Activated T-helper 17 cell treated with anti-CD3 and anti-CD28 coated beads, Interleukin-2, amount 50 U/mL, for 72 hours (primary cell): Measurements from ENCODE around the gene SPECC1L. TPM values are rescaled to one million over a fixed set of nuclear protein-coding genes. Genes with fewer than 3 reads are reported as not detected.
"Not testable (repeated sequence)": the region's sequence is repeated elsewhere in the genome, so short reads cannot be mapped to it uniquely, and the experiment has no call there.

Experiments
- ATAC-seq: fragments of 150-1000 bp; cut with Tn5 transposase; replicated peaks from 2 replicates; pipeline ENCODE4 v1.10.0; 2021; ENCODE audit warnings: mild to moderate bottlenecking, moderate library complexity
- H3K27ac Mint-ChIP-seq: one replicate; pipeline ENCODE4 v1.8.0; 2022; ENCODE audit warnings: mixed read lengths
- H3K27me3 Mint-ChIP-seq: one replicate; pipeline ENCODE4 v1.8.0; 2022; ENCODE audit warnings: mixed read lengths
- H3K36me3 Mint-ChIP-seq: one replicate; pipeline ENCODE4 v1.8.0; 2022; ENCODE audit warnings: low read depth, mild to moderate bottlenecking, mixed read lengths
- H3K4me1 Mint-ChIP-seq: one replicate; pipeline ENCODE4 v1.8.0; 2022; ENCODE audit warnings: mixed read lengths
- H3K4me3 Mint-ChIP-seq: one replicate; pipeline ENCODE4 v1.8.0; 2022; ENCODE audit warnings: mild to moderate bottlenecking, mixed read lengths
- H3K9me3 Mint-ChIP-seq: one replicate; pipeline ENCODE4 v1.8.0; 2022; ENCODE audit warnings: mixed read lengths
- total RNA-seq, 2 donors: library from RNA; stranded (reverse); gene quantifications; one replicate each; pipeline ENCODE4 v1.2.3, GENCODE V29; 2022

Gene SPECC1L
- total RNA-seq, 2 donors from 2014 or later, result 25.7 to 42.2 TPM

- no peaks in the 10 kb centered on the region for H3K27me3 Mint-ChIP-seq
- peaks cover 61% of the 10 kb centered on the region for H3K36me3 Mint-ChIP-seq
- peak overlapping the region; percentile 62 for H3K27ac Mint-ChIP-seq
- H3K4me3 Mint-ChIP-seq, result no peak overlapping the region
- ATAC-seq, result no peak
- no peaks in the 10 kb centered on the region for H3K9me3 Mint-ChIP-seq
- H3K4me1 Mint-ChIP-seq, result peaks cover 4% of the 10 kb centered on the region
Measured at GRCh38 chr22:24315367-24315966, 44.8 kb downstream of the SPECC1L start.

DNA sequence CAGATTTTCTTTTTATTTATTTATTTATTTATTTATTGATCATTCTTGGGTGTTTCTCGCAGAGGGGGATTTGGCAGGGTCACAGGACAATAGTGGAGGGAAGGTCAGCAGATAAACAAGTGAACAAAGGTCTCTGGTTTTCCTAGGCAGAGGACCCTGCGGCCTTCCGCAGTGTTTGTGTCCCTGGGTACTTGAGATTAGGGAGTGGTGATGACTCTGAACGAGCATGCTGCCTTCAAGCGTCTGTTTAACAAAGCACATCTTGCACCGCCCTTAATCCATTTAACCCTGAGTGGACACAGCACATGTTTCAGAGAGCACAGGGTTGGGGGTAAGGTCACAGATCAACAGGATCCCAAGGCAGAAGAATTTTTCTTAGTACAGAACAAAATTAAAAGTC lies 45.6 kb downstream of the SPECC1L start:
- ATAC-seq, H3K27ac Mint-ChIP-seq, H3K9me3 Mint-ChIP-seq, H3K27me3 Mint-ChIP-seq, H3K4me3 Mint-ChIP-seq, H3K4me1 Mint-ChIP-seq: not testable (repeated sequence)
- H3K36me3 Mint-ChIP-seq, result peaks cover 61% of the 10 kb centered on the region

- peaks cover 67% of the 10 kb centered on the region for H3K36me3 Mint-ChIP-seq
- ATAC-seq, result not testable (repeated sequence)
Measured at GRCh38 chr22:24317511-24317910, 46.9 kb downstream of the SPECC1L start.

GRCh38 chr22:24319451-24319850 lies 48.8 kb downstream of the SPECC1L start:
- H3K36me3 Mint-ChIP-seq, result peaks cover 59% of the 10 kb centered on the region
- ATAC-seq, result no peak
- no peaks in the 10 kb centered on the region for H3K27me3 Mint-ChIP-seq
- H3K9me3 Mint-ChIP-seq, result no peaks in the 10 kb centered on the region
- peak overlapping the region; percentile 16 for H3K27ac Mint-ChIP-seq
- no peaks in the 10 kb centered on the region for H3K4me1 Mint-ChIP-seq
- H3K4me3 Mint-ChIP-seq, result no peak overlapping the region

More at GRCh38 chr22:24317511-24317910, 46.9 kb downstream of the SPECC1L start:
- H3K27ac Mint-ChIP-seq, H3K4me3 Mint-ChIP-seq, H3K27me3 Mint-ChIP-seq, H3K4me1 Mint-ChIP-seq, H3K9me3 Mint-ChIP-seq: not testable (repeated sequence)

- H3K4me3 Mint-ChIP-seq, result no peak overlapping the region
- H3K27me3 Mint-ChIP-seq, result no peaks in the 10 kb centered on the region
- H3K27ac Mint-ChIP-seq, result peak overlapping the region; percentile 72
- H3K36me3 Mint-ChIP-seq, result peaks cover 67% of the 10 kb centered on the region
- no peaks in the 10 kb centered on the region for H3K9me3 Mint-ChIP-seq
- no peak for ATAC-seq
- H3K4me1 Mint-ChIP-seq, result no peaks in the 10 kb centered on the region
Measured at GRCh38 chr22:24321999-24322398, 51.4 kb downstream of the SPECC1L start.

DNA sequence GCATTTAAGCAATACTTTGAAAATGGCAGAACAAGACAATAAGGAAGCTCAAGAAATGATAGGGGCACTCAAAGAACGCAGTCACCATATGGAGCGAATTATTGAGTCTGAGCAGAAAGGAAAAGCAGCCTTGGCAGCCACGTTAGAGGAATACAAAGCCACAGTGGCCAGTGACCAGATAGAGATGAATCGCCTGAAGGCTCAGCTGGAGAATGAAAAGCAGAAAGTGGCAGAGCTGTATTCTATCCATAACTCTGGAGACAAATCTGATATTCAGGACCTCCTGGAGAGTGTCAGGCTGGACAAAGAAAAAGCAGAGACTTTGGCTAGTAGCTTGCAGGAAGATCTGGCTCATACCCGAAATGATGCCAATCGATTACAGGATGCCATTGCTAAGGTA lies 51.9 kb downstream of the SPECC1L start:
- Mint-ChIP-seq H3K4me3 (no peak overlapping the region), H3K27ac (peak overlapping the region; percentile 72), H3K36me3 (peaks cover 72% of the 10 kb centered on the region), H3K27me3 (no peaks in the 10 kb centered on the region), H3K4me1 (no peaks in the 10 kb centered on the region), H3K9me3 (no peaks in the 10 kb centered on the region)
- ATAC-seq, result no peak

DNA sequence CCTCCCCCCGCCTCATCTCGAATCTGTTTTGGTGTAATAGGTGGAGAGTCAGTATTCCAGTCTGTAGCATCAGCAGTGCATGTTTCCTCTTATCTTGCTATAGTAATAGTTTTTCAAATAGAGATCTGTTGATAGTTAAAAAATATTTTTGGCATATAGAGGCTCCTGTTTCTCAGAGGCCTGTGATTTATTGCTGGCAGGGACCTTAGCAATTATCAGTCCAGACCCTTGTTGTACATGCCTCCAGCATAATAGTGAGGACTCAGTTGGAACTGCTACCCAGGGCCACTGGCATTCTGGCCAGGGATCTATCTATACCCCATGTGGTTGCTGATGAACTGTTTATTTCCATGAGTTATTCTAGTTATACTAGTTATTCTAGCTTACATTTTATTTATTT lies 52.6 kb downstream of the SPECC1L start:
- no peak for ATAC-seq
- Mint-ChIP-seq H3K27me3 (no peaks in the 10 kb centered on the region), H3K27ac (no peak overlapping the region), H3K4me3 (no peak overlapping the region), H3K36me3 (peaks cover 78% of the 10 kb centered on the region), H3K9me3 (no peaks in the 10 kb centered on the region), H3K4me1 (no peaks in the 10 kb centered on the region)

GRCh38 chr22:24323695-24324094 lies 53.1 kb downstream of the SPECC1L start:
- peak overlapping the region; percentile 62 for H3K4me3 Mint-ChIP-seq

GRCh38 chr22:24324137-24324536 lies 53.5 kb downstream of the SPECC1L start:
- no peaks in the 10 kb centered on the region for H3K9me3 Mint-ChIP-seq
- peak; percentile 39 for ATAC-seq
- H3K27ac Mint-ChIP-seq, result peak overlapping the region; percentile 89
- peaks cover 80% of the 10 kb centered on the region for H3K36me3 Mint-ChIP-seq
- no peaks in the 10 kb centered on the region for H3K4me1 Mint-ChIP-seq
- H3K4me3 Mint-ChIP-seq, result peak overlapping the region; percentile 62
- no peaks in the 10 kb centered on the region for H3K27me3 Mint-ChIP-seq

More at GRCh38 chr22:24323695-24324094, 53.1 kb downstream of the SPECC1L start:
- no peak for ATAC-seq
- Mint-ChIP-seq H3K27me3 (no peaks in the 10 kb centered on the region), H3K27ac (peak overlapping the region; percentile 89), H3K36me3 (peaks cover 80% of the 10 kb centered on the region), H3K4me1 (no peaks in the 10 kb centered on the region), H3K9me3 (no peaks in the 10 kb centered on the region)

- H3K36me3 Mint-ChIP-seq, result peaks cover 84% of the 10 kb centered on the region
- H3K4me1 Mint-ChIP-seq, result peaks cover 3% of the 10 kb centered on the region
- peak; percentile 90 for ATAC-seq
- H3K9me3 Mint-ChIP-seq, result no peaks in the 10 kb centered on the region
- H3K27ac Mint-ChIP-seq, result peak overlapping the region; percentile 67
- peak overlapping the region; percentile 62 for H3K4me3 Mint-ChIP-seq
- no peaks in the 10 kb centered on the region for H3K27me3 Mint-ChIP-seq
Measured at GRCh38 chr22:24325105-24325757, 54.6 kb downstream of the SPECC1L start.

DNA sequence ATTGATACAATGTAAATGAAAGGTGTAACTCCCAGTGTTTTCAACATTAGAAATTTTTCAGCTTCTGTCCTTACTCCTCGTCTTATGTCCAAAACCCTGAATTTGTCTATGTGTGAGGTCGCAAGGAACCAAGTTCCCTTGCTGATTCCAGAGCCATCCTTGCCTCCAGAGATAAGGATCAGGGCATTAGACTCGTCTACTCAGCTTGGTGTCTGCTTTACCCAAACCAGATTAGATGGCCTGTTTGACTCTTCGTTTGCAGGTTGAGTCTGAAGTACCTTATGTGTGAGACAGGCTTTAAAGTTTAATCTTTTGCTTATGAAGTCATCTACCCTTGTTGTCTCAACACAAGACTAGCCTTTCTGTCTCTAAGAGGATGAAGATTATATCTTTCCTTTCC lies 55.6 kb downstream of the SPECC1L start:
- peaks cover 86% of the 10 kb centered on the region for H3K36me3 Mint-ChIP-seq
- no peaks in the 10 kb centered on the region for H3K9me3 Mint-ChIP-seq
- peaks cover 3% of the 10 kb centered on the region for H3K4me1 Mint-ChIP-seq
- ATAC-seq, result no peak
- H3K27ac Mint-ChIP-seq, result peak overlapping the region; percentile 67
- H3K4me3 Mint-ChIP-seq, result no peak overlapping the region
- no peaks in the 10 kb centered on the region for H3K27me3 Mint-ChIP-seq

- Mint-ChIP-seq H3K27me3 (no peaks in the 10 kb centered on the region), H3K4me3 (no peak overlapping the region), H3K4me1 (peaks cover 3% of the 10 kb centered on the region), H3K9me3 (no peaks in the 10 kb centered on the region), H3K27ac (no peak overlapping the region), H3K36me3 (peaks cover 88% of the 10 kb centered on the region)
- ATAC-seq, result no peak
Measured at GRCh38 chr22:24327832-24328231, 57.2 kb downstream of the SPECC1L start.

- Mint-ChIP-seq H3K36me3 (peaks cover 92% of the 10 kb centered on the region), H3K27me3 (no peaks in the 10 kb centered on the region), H3K4me3 (no peak overlapping the region), H3K9me3 (no peaks in the 10 kb centered on the region), H3K27ac (no peak overlapping the region), H3K4me1 (peaks cover 3% of the 10 kb centered on the region)
- no peak for ATAC-seq
Measured at GRCh38 chr22:24329453-24329852, 58.8 kb downstream of the SPECC1L start.

DNA sequence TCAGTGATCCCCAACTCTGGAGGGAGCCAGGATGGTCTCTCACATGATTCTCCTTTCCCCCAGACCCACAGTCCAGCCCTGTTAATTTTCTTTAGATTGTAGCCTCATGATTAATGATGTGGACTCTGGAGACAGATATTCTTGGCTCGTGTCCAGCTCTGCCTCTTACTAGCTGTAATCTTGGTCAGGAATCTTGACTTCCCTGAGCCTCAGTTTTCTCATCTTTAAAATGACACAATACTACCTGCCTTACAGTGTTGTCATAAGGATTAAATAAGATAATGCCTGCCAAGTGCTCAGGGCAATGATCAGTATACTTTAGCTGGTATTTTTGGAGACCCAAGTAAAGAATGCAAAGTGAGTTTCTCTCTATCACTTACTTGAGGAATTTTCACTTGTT lies 60.0 kb downstream of the SPECC1L start:
- H3K4me1 Mint-ChIP-seq, result peaks cover 3% of the 10 kb centered on the region
- peaks cover 91% of the 10 kb centered on the region for H3K36me3 Mint-ChIP-seq
- ATAC-seq, result no peak
- no peak overlapping the region for H3K27ac Mint-ChIP-seq
- no peaks in the 10 kb centered on the region for H3K27me3 Mint-ChIP-seq
- no peaks in the 10 kb centered on the region for H3K9me3 Mint-ChIP-seq
- no peak overlapping the region for H3K4me3 Mint-ChIP-seq
